ENCODE results near the gene ANXA11. TPM values are rescaled to one million over a fixed set of nuclear protein-coding genes. Genes with fewer than 3 reads are reported as not detected.

The ANXA11 gene
- total and polyA plus RNA-seq, 9 of the 15 experiments (the other 6 are each of a cell fraction or from before 2014, with no cell fraction given) = 43.6 to 212 (median 109) TPM

DNA sequence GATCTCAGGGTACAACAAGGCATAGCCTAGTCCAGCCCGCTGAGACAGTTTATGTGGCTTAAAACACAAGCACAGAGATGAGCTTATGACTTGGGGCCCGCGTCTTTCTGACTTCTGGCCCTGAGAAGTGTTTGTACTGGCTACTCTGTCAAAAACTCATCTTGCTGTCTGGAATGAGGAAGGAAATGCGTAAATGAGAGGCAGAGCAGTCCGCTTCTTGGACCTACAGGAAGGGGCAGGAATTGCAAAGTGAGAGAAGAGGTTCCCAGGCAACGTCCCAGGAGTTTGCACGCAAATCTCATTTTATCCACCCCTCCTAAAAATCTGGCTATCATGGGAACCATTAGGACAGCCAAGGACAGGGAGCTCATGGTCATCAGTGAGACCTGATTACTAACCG, 5.5 kb downstream of the ANXA11 start (continued):
- TF ChIP-seq, protein P1, sequence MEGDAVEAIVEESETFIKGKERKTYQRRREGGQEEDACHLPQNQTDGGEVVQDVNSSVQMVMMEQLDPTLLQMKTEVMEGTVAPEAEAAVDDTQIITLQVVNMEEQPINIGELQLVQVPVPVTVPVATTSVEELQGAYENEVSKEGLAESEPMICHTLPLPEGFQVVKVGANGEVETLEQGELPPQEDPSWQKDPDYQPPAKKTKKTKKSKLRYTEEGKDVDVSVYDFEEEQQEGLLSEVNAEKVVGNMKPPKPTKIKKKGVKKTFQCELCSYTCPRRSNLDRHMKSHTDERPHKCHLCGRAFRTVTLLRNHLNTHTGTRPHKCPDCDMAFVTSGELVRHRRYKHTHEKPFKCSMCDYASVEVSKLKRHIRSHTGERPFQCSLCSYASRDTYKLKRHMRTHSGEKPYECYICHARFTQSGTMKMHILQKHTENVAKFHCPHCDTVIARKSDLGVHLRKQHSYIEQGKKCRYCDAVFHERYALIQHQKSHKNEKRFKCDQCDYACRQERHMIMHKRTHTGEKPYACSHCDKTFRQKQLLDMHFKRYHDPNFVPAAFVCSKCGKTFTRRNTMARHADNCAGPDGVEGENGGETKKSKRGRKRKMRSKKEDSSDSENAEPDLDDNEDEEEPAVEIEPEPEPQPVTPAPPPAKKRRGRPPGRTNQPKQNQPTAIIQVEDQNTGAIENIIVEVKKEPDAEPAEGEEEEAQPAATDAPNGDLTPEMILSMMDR (IDR thresholded peaks at IDR 0.05 in 2 of 3, conservative IDR thresholded peaks at IDR 0.05 in 1 of 3; ENCODE audit: insufficient read depth in 2 of 3, low read depth in 1 of 3, low read length in 3 of 3) = 0 out of 6 replicates have a peak, but pooled peaks of 1 of the 3 experiments have one; percentile 25
- TF ChIP-seq BRD9 (IDR thresholded peaks at IDR 0.05; ENCODE audit: low read depth, partially characterized antibody) = no peak
- no peak for TF ChIP-seq SREBF2 (CRISPR knock-in tag; IDR thresholded peaks at IDR 0.05)
- no peak for TF ChIP-seq EP300 (IDR thresholded peaks at IDR 0.05; ENCODE audit: low read length)
- no peak for TF ChIP-seq PTRF (tag; IDR thresholded peaks at IDR 0.05)
- TF ChIP-seq SMAD1 (IDR thresholded peaks at IDR 0.05; ENCODE audit: low read depth, low read length, partially characterized antibody) = no peak
- TF ChIP-seq ZNF79 (CRISPR knock-in tag; IDR thresholded peaks at IDR 0.05; ENCODE audit: low read depth) = no peak

DNA sequence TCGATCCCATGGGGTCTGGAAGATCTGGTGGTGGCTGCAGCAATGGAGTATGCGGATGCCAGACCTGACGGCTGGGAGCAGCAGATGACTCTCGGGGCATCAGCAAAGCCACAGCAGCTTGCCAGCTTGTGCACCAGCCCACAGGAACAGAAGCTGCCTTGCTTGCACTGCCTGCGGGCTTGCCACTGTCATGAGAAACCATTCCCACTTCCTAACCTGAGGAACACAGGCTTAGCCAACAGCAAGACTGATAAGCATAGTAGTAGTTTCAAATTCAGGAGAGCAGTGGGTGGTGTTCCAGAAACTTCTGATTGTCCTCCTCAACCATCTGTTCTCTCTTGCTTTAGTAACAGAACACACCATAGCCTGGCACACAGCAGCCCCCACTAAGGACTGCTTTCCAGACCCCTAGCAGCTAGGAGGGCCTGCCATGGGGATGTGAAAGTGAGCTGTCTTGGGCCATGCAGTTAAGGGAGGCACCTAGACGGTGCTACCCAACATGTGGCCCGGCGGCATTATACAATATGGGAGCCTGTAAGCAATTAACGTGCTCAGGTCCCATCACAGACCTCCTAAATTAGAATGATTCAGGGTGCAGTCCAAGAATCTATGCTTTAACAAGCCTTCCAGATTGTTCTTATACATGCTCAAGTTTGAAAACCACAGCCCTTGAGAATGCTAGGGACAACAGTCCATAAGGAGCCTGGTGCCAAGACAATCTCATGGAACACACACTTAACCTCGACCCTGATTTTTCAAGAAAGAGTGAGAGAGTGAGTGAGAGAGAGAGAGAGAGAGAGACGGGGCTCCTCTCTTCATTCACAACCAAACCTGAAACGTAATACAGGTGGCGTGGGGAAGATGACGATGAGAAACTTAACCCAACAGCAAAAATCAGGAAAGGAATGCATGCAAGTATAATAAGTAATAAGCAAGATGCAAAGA, 7.1 kb downstream of the ANXA11 start:
- 0 out of 4 replicates have a peak, but pooled peaks of 1 of the 2 experiments have one; percentile 7 for TF ChIP-seq KDM1A (IDR thresholded peaks at IDR 0.05)
- 0 out of 2 replicates have a peak, but pooled peaks have one; percentile 21 for TF ChIP-seq RBFOX2 (IDR thresholded peaks at IDR 0.05; ENCODE audit: low read depth, low read length)
- TF ChIP-seq ZNF23 (CRISPR knock-in tag; IDR thresholded peaks at IDR 0.05) = no peak
- Histone ChIP-seq H3K79me2 (ENCODE audit: control insufficient read depth, insufficient read depth, low read length) (peaks cover 98% of the 10 kb centered on the region), H3K9me1 (ENCODE audit: control insufficient read depth, insufficient read depth, low read length) (peaks cover 3% of the 10 kb centered on the region), H3K36me3 (ENCODE audit: control insufficient read depth, insufficient read depth, low read length) (peaks cover 42% of the 10 kb centered on the region), H2AFZ (ENCODE audit: low read depth, low read length) (no peak overlapping the region), H4K20me1 (replicated peaks; ENCODE audit: control insufficient read depth, insufficient read depth, low read length) (peaks cover 29% of the 10 kb centered on the region), H3K9me3 (replicated peaks; ENCODE audit: control insufficient read depth, insufficient read depth, low read depth, low read length) (no peaks in the 10 kb centered on the region), H3K27me3 (ENCODE audit: control insufficient read depth in 2 of 2, insufficient read depth in 2 of 2, low read length in 2 of 2) (no peaks in the 10 kb centered on the region), H3K4me1 (replicated peaks in 1 of 2; ENCODE audit: control insufficient read depth in 2 of 2, insufficient read depth in 2 of 2, low read length in 2 of 2) (peaks cover 34 to 35% of the 10 kb centered on the region in 2 experiments), H3K4me2 (ENCODE audit: insufficient read depth, low read length) (no peak overlapping the region), H3K27ac (ENCODE audit: extremely low read depth, low read depth, low read length) (no peak overlapping the region), H3K9ac (ENCODE audit: insufficient read depth in 1 of 2, low read depth in 2 of 2, low read length in 2 of 2) (peak overlapping the region in 1 of 2 experiments; percentile 28; a peak in 1 of 4 replicates), H3K4me3 (no peak overlapping the region)
- ATAC-seq (no peak), DNase-seq (ENCODE audit: extremely low read depth in 1 of 4, low spot score in 3 of 4) (no peak), FAIRE-seq (no peak)
- BruUV-seq (replicated peaks) = no TSS peak
- in situ Hi-C loops (cut with MboI) = no loop called here
- CTCF ChIA-PET (ENCODE audit: low intra/inter-chr PET ratio) = no interaction called here
- intact Hi-C loops (cut with micrococcal nuclease) = no loop called here
- 89% methylated on average over 14 of the region's 14 CpGs for WGBS (ENCODE audit: insufficient coverage, low coverage, missing lambda C conversion rate)
- POLR2A ChIA-PET = interaction anchor here (0.8 kb wide), 1 partner anchor 11 kb away, joined by 6 read pairs; no protein-coding TSS in a partner anchor

All from K562 (cell line).